HCT116 (cell line): ENCODE measurements around the gene ZNF653. TPM values are rescaled to one million over a fixed set of nuclear protein-coding genes. Genes with fewer than 3 reads are reported as not detected.

Experiments
- ATAC-seq: fragments of 200-7000 bp; cut with Tn5 transposase; 2 replicates; pipeline ENCODE4 v1.9.1; 2020; ENCODE audit warnings: mild to moderate bottlenecking, moderate library complexity
- BruUV-seq: library from RNA; stranded (reverse); fragments of 400-500 nt; replicated peaks from 2 replicates; lab custom pipeline; 2021; lab: Mats Ljungman, UMichigan
- CTCF ChIA-PET: fragments of 300-600 bp; sonication (Branson Sonifier 250); formaldehyde crosslinking; loops from one replicate; lab custom pipeline; 2021; ENCODE audit warnings: antibody characterized with exemption; lab: Charles Lee
- POLR2A ChIA-PET: fragments of 300-600, 350-600 bp; sonication (Branson Sonifier 250); formaldehyde crosslinking; loops from one replicate; lab custom pipeline; 2021; ENCODE audit warnings: antibody characterized with exemption; lab: Charles Lee
- RAD21 ChIA-PET, 2 experiments: fragments of 300-600 bp; sonication (Branson Sonifier 250); formaldehyde crosslinking; loops; one replicate each; lab custom pipeline; 2023; ENCODE audit warnings: low total read pairs in 2 of 2; ENCODE audit not compliant: uncharacterized antibody in 2 of 2, unreplicated experiment in 2 of 2, low non-redundant PET in 1 of 2; lab: Charles Lee
- DNase-seq: peaks from one replicate; pipeline ENCODE4 v3.0.0-alpha.2; 2010; ENCODE audit warnings: low read depth, low spot score
- H2AFZ ChIP-seq: fragments of 200-600 bp; shearing (Covaris generic), sonication (generic); 2 replicates; pipeline ENCODE4 v1.6.1; 2017; ENCODE audit warnings: low read depth, mixed run types, mixed read lengths, antibody characterized with exemption, low read length; ENCODE audit not compliant: poor library complexity, severe bottlenecking
- H3K27ac ChIP-seq: 2 replicates; pipeline ENCODE4 v1.5.1; 2012; ENCODE audit warnings: low read depth, low read length
- H3K27me3 ChIP-seq: fragments of 200-600 bp; sonication (generic); 2 replicates; pipeline ENCODE4 v1.6.1; 2016; ENCODE audit warnings: mixed run types, low read length, mixed read lengths; ENCODE audit not compliant: insufficient read depth
- H3K36me3 ChIP-seq, 2 experiments: fragments of 200-500 bp in 1 of 2; fragments of 200-600 bp in 1 of 2; sonication (Bioruptor generic) in 1 of 2; sonication (generic) in 1 of 2; 2 replicates each; pipeline versions ENCODE4 v1.5.1 to v1.6.1; 2014 to 2016; ENCODE audit warnings: low read length in 2 of 2, inconsistent platforms in 1 of 2, mixed read lengths in 1 of 2, mixed run types in 1 of 2; ENCODE audit not compliant: insufficient read depth in 2 of 2, control insufficient read depth in 1 of 2
- H3K4me1 ChIP-seq, 2 experiments: fragments of 200-600 bp in 1 of 2; sonication (generic) in 1 of 2; 2 replicates each; pipeline versions ENCODE4 v1.5.1 to v1.6.1; 2012 to 2017; ENCODE audit warnings: low read length in 2 of 2, inconsistent platforms in 1 of 2, mild to moderate bottlenecking in 1 of 2, mixed read lengths in 1 of 2, mixed run types in 1 of 2, moderate library complexity in 1 of 2; ENCODE audit not compliant: insufficient read depth in 2 of 2, control insufficient read depth in 1 of 2
- H3K4me2 ChIP-seq: fragments of 200-600 bp; sonication (generic); 2 replicates; pipeline ENCODE4 v1.6.1; 2017; ENCODE audit warnings: mixed run types, low read length, mixed read lengths
- H3K4me3 ChIP-seq, 2 experiments: fragments of 200-600 bp in 1 of 2; sonication (generic) in 1 of 2; replicated peaks in 1 of 2; 2 replicates each; pipeline ENCODE4 v1.5.1; 2011 to 2016; ENCODE audit warnings: low read length in 2 of 2, control low read depth in 1 of 2, low read depth in 1 of 2, mild to moderate bottlenecking in 1 of 2, mixed read lengths in 1 of 2, mixed run types in 1 of 2
- H3K79me2 ChIP-seq: fragments of 200-600 bp; sonication (generic); 2 replicates; pipeline ENCODE4 v1.6.1; 2017; ENCODE audit warnings: mild to moderate bottlenecking, mixed run types, low read length, moderate library complexity, mixed read lengths; ENCODE audit not compliant: insufficient read depth
- H3K9ac ChIP-seq: fragments of 200-600 bp; sonication (generic); 2 replicates; pipeline ENCODE4 v1.6.1; 2016; ENCODE audit warnings: low read length, mixed read lengths
- H3K9me2 ChIP-seq: fragments of 200-600 bp; sonication (generic), shearing (Covaris generic); 2 replicates; pipeline ENCODE4 v1.6.1; 2017; ENCODE audit warnings: mixed run types, mild to moderate bottlenecking, moderate library complexity; ENCODE audit not compliant: insufficient read depth
- H3K9me3 ChIP-seq, 2 experiments: fragments of 200-500 bp in 1 of 2; fragments of 200-600 bp in 1 of 2; sonication (Bioruptor generic) in 1 of 2; sonication (generic) in 1 of 2; 2 replicates each; pipeline ENCODE4 v1.6.1; 2014 to 2017; ENCODE audit warnings: low read length in 2 of 2, mixed read lengths in 2 of 2, inconsistent platforms in 1 of 2, low read depth in 1 of 2, mild to moderate bottlenecking in 1 of 2, mixed run types in 1 of 2, moderate library complexity in 1 of 2; ENCODE audit not compliant: control insufficient read depth in 1 of 2, insufficient read depth in 1 of 2
- H4K20me1 ChIP-seq: fragments of 200-600 bp; sonication (generic), shearing (Covaris generic); 2 replicates; pipeline ENCODE4 v1.6.1; 2017; ENCODE audit warnings: mixed run types, mild to moderate bottlenecking, moderate library complexity; ENCODE audit not compliant: insufficient read depth
- ATF3 ChIP-seq: IDR thresholded peaks from 2 replicates; pipeline ENCODE4 v1.6.1; 2012
- CEBPB ChIP-seq: IDR thresholded peaks from 2 replicates; pipeline ENCODE4 v1.6.1; 2012; ENCODE audit warnings: low read depth
- EGR1 ChIP-seq: IDR thresholded peaks from 2 replicates; pipeline ENCODE4 v1.6.1; 2012; ENCODE audit warnings: low read depth
- ELF1 ChIP-seq: IDR thresholded peaks from 2 replicates; pipeline ENCODE4 v1.6.1; 2012; ENCODE audit warnings: low read depth, borderline replicate concordance
- EZH2 ChIP-seq: fragments of 200-600 bp; sonication (generic); IDR thresholded peaks from 2 replicates; pipeline ENCODE4 v1.6.1; 2017; ENCODE audit warnings: antibody characterized with exemption, mixed run types
- FOSL1 ChIP-seq: IDR thresholded peaks from 2 replicates; pipeline ENCODE4 v1.6.1; 2012; ENCODE audit warnings: low read depth
- JUND ChIP-seq: IDR thresholded peaks from 2 replicates; pipeline ENCODE4 v1.6.1; 2012
- MAX ChIP-seq: IDR thresholded peaks from 2 replicates; pipeline ENCODE4 v1.6.1; 2012
- RAD21 ChIP-seq: IDR thresholded peaks from 2 replicates; pipeline ENCODE4 v1.6.1; 2012; ENCODE audit warnings: low read depth, mild to moderate bottlenecking
- SRF ChIP-seq: IDR thresholded peaks from 2 replicates; pipeline ENCODE4 v1.6.1; 2012; ENCODE audit warnings: low read depth
- TCF7L2 ChIP-seq: IDR thresholded peaks from 2 replicates; pipeline ENCODE4 v1.7.0; 2011; ENCODE audit warnings: borderline replicate concordance, inconsistent platforms; ENCODE audit not compliant: insufficient read depth, insufficient read length; ENCODE audit errors: extremely low read depth
- YY1 ChIP-seq: IDR thresholded peaks from 2 replicates; pipeline ENCODE4 v1.6.1; 2011; ENCODE audit warnings: low read length, low read depth, moderate library complexity, mild to moderate bottlenecking; ENCODE audit not compliant: insufficient replicate concordance; ENCODE audit errors: extremely low read depth
- ZBTB33 ChIP-seq: IDR thresholded peaks from 2 replicates; pipeline ENCODE4 v1.6.1; 2011; ENCODE audit warnings: mild to moderate bottlenecking, low read length, moderate library complexity; ENCODE audit not compliant: insufficient replicate concordance; ENCODE audit errors: extremely low read depth
- ZFX ChIP-seq: fragments of 450-650 bp; IDR thresholded peaks from 2 replicates; pipeline ENCODE4 v1.6.1; 2017
- ZNF274 ChIP-seq: fragments of 200-500 bp; sonication (Bioruptor generic); IDR thresholded peaks from 2 replicates; pipeline ENCODE4 v1.6.1; 2014; ENCODE audit warnings: mild to moderate bottlenecking, low read depth, low read length, inconsistent platforms
- intact Hi-C: fragments of 100-400 bp; cut with micrococcal nuclease; formaldehyde crosslinking; loops from 2 replicates; pipeline ENCODE4 v1.10.0; 2022
- total RNA-seq: library from RNA; stranded (reverse); gene quantifications from one replicate; pipeline ENCODE4 v1.2.1, GENCODE V29; 2021; ENCODE audit not compliant: unreplicated experiment

Gene ZNF653
- total RNA-seq, 1 experiment from 2014 or later: 16.1 TPM

GRCh38 chr19:11448923-11449554 is 56.6 kb downstream of the ZNF653 start:
- Histone ChIP-seq H2AFZ (no peak overlapping the region), H3K9ac (no peak overlapping the region), H3K4me3 (no peak overlapping the region), H3K9me2 (no peaks in the 10 kb centered on the region), H3K27me3 (no peaks in the 10 kb centered on the region), H3K9me3 (no peaks in the 10 kb centered on the region), H3K27ac (no peak overlapping the region; the same call in 1 of the 2 replicates), H4K20me1 (no peaks in the 10 kb centered on the region), H3K79me2 (peaks cover 7% of the 10 kb centered on the region; the same call in 1 of the 2 replicates), H3K4me2 (no peak overlapping the region), H3K4me1 (no peaks in the 10 kb centered on the region), H3K36me3 (peaks cover 16 to 35% of the 10 kb centered on the region in 2 experiments; a peak in 3 of 4 replicates)
- RAD21 ChIA-PET: no interaction called here
- intact Hi-C loops: no loop called here
- POLR2A ChIA-PET: interaction anchor here (1.4 kb wide), 1 partner anchor 74 kb away, joined by 3 read pairs; the partner anchor contains the start of gene SWSAP1
- DNase-seq (no peak), ATAC-seq (no peak)
- BruUV-seq: TSS peak; percentile 54
- CTCF ChIA-PET: interaction anchor here (1.3 kb wide), 1 partner anchor 66 kb away, joined by 3 read pairs; no protein-coding TSS in a partner anchor
- no peak for TF ChIP-seq ZBTB33
- no peak for TF ChIP-seq CEBPB
- TF ChIP-seq FOSL1: no peak
- TF ChIP-seq, all 23 proteins: peak for 0

GRCh38 chr19:11448410-11448809 is 57.2 kb downstream of the ZNF653 start:
- intact Hi-C loops: no loop called here
- Histone ChIP-seq H3K27me3 (no peaks in the 10 kb centered on the region), H3K4me3 (no peak overlapping the region), H3K36me3 (peaks cover 22 to 36% of the 10 kb centered on the region in 2 experiments; a peak in 3 of 4 replicates), H3K4me2 (no peak overlapping the region), H3K9ac (no peak overlapping the region), H3K4me1 (no peaks in the 10 kb centered on the region), H4K20me1 (no peaks in the 10 kb centered on the region), H3K27ac (no peak overlapping the region), H3K79me2 (peaks cover 7% of the 10 kb centered on the region; the same call in 1 of the 2 replicates), H2AFZ (no peak overlapping the region), H3K9me3 (no peaks in the 10 kb centered on the region), H3K9me2 (no peaks in the 10 kb centered on the region)
- no peak for DNase-seq
- CTCF ChIA-PET: no interaction called here
- RAD21 ChIA-PET: no interaction called here
- no peak for ATAC-seq
- no TSS peak for BruUV-seq
- POLR2A ChIA-PET: no interaction called here
- TF ChIP-seq FOSL1 (no peak), SRF (no peak), ATF3 (no peak), ZNF274 (no peak), TCF7L2 (no peak), MAX (no peak), ELF1 (no peak), EGR1 (no peak), RAD21 (no peak), JUND (no peak), ZFX (no peak), YY1 (no peak), EZH2 (no peak)
